Measurements from ENCODE around the gene PAQR5. TPM values are rescaled to one million over a fixed set of nuclear protein-coding genes. Genes with fewer than 3 reads are reported as not detected.

PAQR5 gene
- total and polyA plus RNA-seq, 2 donors (not counting 3 experiments of a cell fraction or from before 2014, with no cell fraction given): 0.08 to 0.09 TPM

- FAIRE-seq (no peak), DNase-seq (ENCODE audit: low read depth, low spot score) (no peak)
- H3K36me3 ChIP-seq (ENCODE audit: control insufficient read depth in 2 of 2, extremely low read depth in 1 of 2, insufficient read depth in 2 of 2, low read length in 2 of 2): no peaks in the 10 kb centered on the region
- no peaks in the 10 kb centered on the region for H3K4me1 ChIP-seq (ENCODE audit: control insufficient read depth, extremely low read depth, insufficient read depth, low read length)
- H3K9ac ChIP-seq (replicated peaks; ENCODE audit: extremely low read depth, insufficient read depth, low read length): no peak overlapping the region
- no peak for TF ChIP-seq POLR2AphosphoS5 (IDR thresholded peaks at IDR 0.05; ENCODE audit: insufficient read depth, low read depth, low read length)
- no peak for TF ChIP-seq EZH2 (IDR thresholded peaks at IDR 0.05; ENCODE audit: borderline replicate concordance, low read depth, low read length, severe bottlenecking)
- no peak for TF ChIP-seq POLR2A (IDR thresholded peaks at IDR 0.05; ENCODE audit: low read depth, low read length)
- TF ChIP-seq MAX (IDR thresholded peaks at IDR 0.05; ENCODE audit: insufficient read depth, insufficient read length): no peak
- no peak for TF ChIP-seq MYC (IDR thresholded peaks at IDR 0.05; ENCODE audit: low read depth, low read length)
- no peak for TF ChIP-seq CTCF (IDR thresholded peaks at IDR 0.05; ENCODE audit: extremely low read depth in 1 of 2, insufficient read depth in 1 of 2, low read depth in 1 of 2, low read length in 2 of 2)
- TF ChIP-seq FOS (IDR thresholded peaks at IDR 0.05; ENCODE audit: borderline replicate concordance, insufficient read depth, low read length): no peak
- intact Hi-C loops (cut with micrococcal nuclease) (no loop called here), dilution Hi-C loops (cut with MboI; ENCODE audit: extremely low pct_ligation_motif_present, low sequenced_read_pairs) (no loop called here)
- ChIA-PET POLR2A (no interaction called here), CTCF (interaction anchor here (1.3 to 1.4 kb wide), 2 partner anchors 9 to 27 kb away, joined by 3 to 5 read pairs; no protein-coding TSS in a partner anchor)
- H3K4me2 ChIP-seq (ENCODE audit: insufficient read depth, low read length): no peak overlapping the region
- H3K27ac ChIP-seq (ENCODE audit: insufficient read depth, low read depth, low read length): no peak overlapping the region
- no peak overlapping the region for H2AFZ ChIP-seq (ENCODE audit: low read depth, low read length)
- H3K9me1 ChIP-seq (replicated peaks; ENCODE audit: control insufficient read depth, extremely low read depth, insufficient read depth, low read length): no peaks in the 10 kb centered on the region
- BruUV-seq (replicated peaks): no TSS peak
- no peaks in the 10 kb centered on the region for H3K9me3 ChIP-seq (replicated peaks; ENCODE audit: control insufficient read depth, insufficient read depth, low read length)
- no peak overlapping the region for H3K4me3 ChIP-seq (replicated peaks in 1 of 3; ENCODE audit: insufficient read depth in 1 of 3, low read depth in 1 of 3, low read length in 3 of 3)
- no peaks in the 10 kb centered on the region for H4K20me1 ChIP-seq (replicated peaks; ENCODE audit: control insufficient read depth, extremely low read depth, insufficient read depth, low read length)
- no peaks in the 10 kb centered on the region for H3K79me2 ChIP-seq (ENCODE audit: control insufficient read depth, insufficient read depth, low read length)
- peaks cover 0 to 2% of the 10 kb centered on the region in 2 experiments for H3K27me3 ChIP-seq (ENCODE audit: control insufficient read depth in 2 of 2, insufficient read depth in 2 of 2, low read length in 2 of 2)
These were observed 68.5 kb downstream of the PAQR5 start for GRCh38 chr15:69367236-69367635.

All from endothelial cell of umbilical vein (primary cell).